ENCODE data around the gene PLTP.

PLTP gene

GRCh38 chr20:45951925-45952834, 40.2 kb upstream of the PLTP start:
- Histone ChIP-seq H3K4me3 (ENCODE audit: low read depth, low read length) (no peak overlapping the region), H3K23ac (ENCODE audit: low read length) (no peak overlapping the region), H3K27me3 (ENCODE audit: insufficient read depth, low read length) (no peaks in the 10 kb centered on the region), H4K8ac (ENCODE audit: low read depth, low read length) (no peak overlapping the region), H2BK12ac (ENCODE audit: low read length) (no peak overlapping the region), H3K27ac (ENCODE audit: low read depth, low read length) (no peak overlapping the region), H3K4ac (ENCODE audit: low read depth, low read length) (no peak overlapping the region), H3K9me3 (ENCODE audit: insufficient read depth, low read depth, low read length) (peaks cover 3% of the 10 kb centered on the region), H4K91ac (ENCODE audit: low read depth, low read length) (no peak overlapping the region), H3K18ac (ENCODE audit: low read length) (no peak overlapping the region), H2BK5ac (ENCODE audit: low read depth, low read length, poor library complexity) (no peak overlapping the region), H3K36me3 (ENCODE audit: control insufficient read depth in 1 of 2, insufficient read depth in 2 of 2, low read length in 2 of 2) (peaks cover 72% of the 10 kb centered on the region in 2 experiments), H3K79me1 (ENCODE audit: low read length) (no peaks in the 10 kb centered on the region), H2AK5ac (ENCODE audit: low read length) (no peak overlapping the region), H3K79me2 (ENCODE audit: control insufficient read depth, insufficient read depth, low read length, poor library complexity) (no peaks in the 10 kb centered on the region), H2AFZ (ENCODE audit: insufficient read depth, low read length, poor library complexity) (no peak overlapping the region), H4K12ac (ENCODE audit: low read depth, low read length) (no peak overlapping the region), H2BK120ac (ENCODE audit: insufficient read depth, low read length, poor library complexity) (no peak overlapping the region), H3K14ac (ENCODE audit: low read length) (no peak overlapping the region), H3K9ac (ENCODE audit: low read length) (no peak overlapping the region), H3K4me1 (ENCODE audit: control insufficient read depth in 1 of 2, insufficient read depth in 2 of 2, low read length in 2 of 2) (no peaks in the 10 kb centered on the region), H3K4me2 (ENCODE audit: low read length) (no peak overlapping the region)
- no CpG with 5 or more reads among the region's 19 CpGs for WGBS (ENCODE audit: extremely low coverage, insufficient coverage, insufficient read length)
- no peak for DNase-seq

GRCh38 chr20:45950330-45950646, 38.3 kb upstream of the PLTP start:
- no peak overlapping the region for H4K12ac ChIP-seq (ENCODE audit: low read depth, low read length)
- peaks cover 87% of the 10 kb centered on the region in 2 experiments for H3K36me3 ChIP-seq (ENCODE audit: control insufficient read depth in 1 of 2, insufficient read depth in 2 of 2, low read length in 2 of 2)
- no peak overlapping the region for H3K18ac ChIP-seq (ENCODE audit: low read length)
- no peaks in the 10 kb centered on the region for H3K27me3 ChIP-seq (ENCODE audit: insufficient read depth, low read length)
- H3K4ac ChIP-seq (ENCODE audit: low read depth, low read length), result no peak overlapping the region
- H4K91ac ChIP-seq (ENCODE audit: low read depth, low read length), result no peak overlapping the region
- peak; percentile 21 to 44 for DNase-seq
- H3K9me3 ChIP-seq (ENCODE audit: insufficient read depth, low read depth, low read length), result peaks cover 3% of the 10 kb centered on the region
- H3K79me2 ChIP-seq (ENCODE audit: control insufficient read depth, insufficient read depth, low read length, poor library complexity), result no peaks in the 10 kb centered on the region
- H2AK5ac ChIP-seq (ENCODE audit: low read length), result no peak overlapping the region
- H3K9ac ChIP-seq (ENCODE audit: low read length), result no peak overlapping the region
- no CpG with 5 or more reads among the region's 9 CpGs for WGBS (ENCODE audit: extremely low coverage, insufficient coverage, insufficient read length)
- H4K8ac ChIP-seq (ENCODE audit: low read depth, low read length), result no peak overlapping the region
- no peak overlapping the region for H2BK12ac ChIP-seq (ENCODE audit: low read length)
- H3K23ac ChIP-seq (ENCODE audit: low read length), result no peak overlapping the region
- no peak overlapping the region for H2AFZ ChIP-seq (ENCODE audit: insufficient read depth, low read length, poor library complexity)
- H2BK5ac ChIP-seq (ENCODE audit: low read depth, low read length, poor library complexity), result no peak overlapping the region
- no peak overlapping the region for H3K27ac ChIP-seq (ENCODE audit: low read depth, low read length)
- no peak overlapping the region for H2BK120ac ChIP-seq (ENCODE audit: insufficient read depth, low read length, poor library complexity)
- no peak overlapping the region for H3K14ac ChIP-seq (ENCODE audit: low read length)
- H3K4me1 ChIP-seq (ENCODE audit: control insufficient read depth in 1 of 2, insufficient read depth in 2 of 2, low read length in 2 of 2), result no peaks in the 10 kb centered on the region
- H3K4me2 ChIP-seq (ENCODE audit: low read length), result no peak overlapping the region
- no peaks in the 10 kb centered on the region for H3K79me1 ChIP-seq (ENCODE audit: low read length)
- no peak overlapping the region for H3K4me3 ChIP-seq (ENCODE audit: low read depth, low read length)

- Histone ChIP-seq H2BK5ac (ENCODE audit: low read depth, low read length, poor library complexity) (no peak overlapping the region), H3K9me3 (ENCODE audit: insufficient read depth, low read depth, low read length) (peaks cover 3% of the 10 kb centered on the region), H2AK5ac (ENCODE audit: low read length) (no peak overlapping the region), H3K18ac (ENCODE audit: low read length) (no peak overlapping the region), H4K8ac (ENCODE audit: low read depth, low read length) (no peak overlapping the region), H2AFZ (ENCODE audit: insufficient read depth, low read length, poor library complexity) (no peak overlapping the region), H4K12ac (ENCODE audit: low read depth, low read length) (no peak overlapping the region), H3K27ac (ENCODE audit: low read depth, low read length) (no peak overlapping the region), H4K91ac (ENCODE audit: low read depth, low read length) (no peak overlapping the region), H3K23ac (ENCODE audit: low read length) (no peak overlapping the region), H3K4ac (ENCODE audit: low read depth, low read length) (no peak overlapping the region), H3K79me1 (ENCODE audit: low read length) (no peaks in the 10 kb centered on the region), H2BK12ac (ENCODE audit: low read length) (no peak overlapping the region), H3K4me3 (ENCODE audit: low read depth, low read length) (no peak overlapping the region), H3K9ac (ENCODE audit: low read length) (no peak overlapping the region), H3K4me2 (ENCODE audit: low read length) (no peak overlapping the region), H3K36me3 (ENCODE audit: control insufficient read depth in 1 of 2, insufficient read depth in 2 of 2, low read length in 2 of 2) (peaks cover 91 to 92% of the 10 kb centered on the region in 2 experiments), H3K79me2 (ENCODE audit: control insufficient read depth, insufficient read depth, low read length, poor library complexity) (no peaks in the 10 kb centered on the region), H3K4me1 (ENCODE audit: control insufficient read depth in 1 of 2, insufficient read depth in 2 of 2, low read length in 2 of 2) (no peaks in the 10 kb centered on the region), H3K14ac (ENCODE audit: low read length) (no peak overlapping the region), H3K27me3 (ENCODE audit: insufficient read depth, low read length) (no peaks in the 10 kb centered on the region), H2BK120ac (ENCODE audit: insufficient read depth, low read length, poor library complexity) (no peak overlapping the region)
- DNase-seq, result no peak
- no CpG with 5 or more reads among the region's 13 CpGs for WGBS (ENCODE audit: extremely low coverage, insufficient coverage, insufficient read length)
Observed at GRCh38 chr20:45949542-45950329, 37.8 kb upstream of the PLTP start.

GRCh38 chr20:45948742-45949541, 37.0 kb upstream of the PLTP start:
- Histone ChIP-seq H2BK5ac (ENCODE audit: low read depth, low read length, poor library complexity) (no peak overlapping the region), H3K23ac (ENCODE audit: low read length) (no peak overlapping the region), H2AFZ (ENCODE audit: insufficient read depth, low read length, poor library complexity) (no peak overlapping the region), H3K9me3 (ENCODE audit: insufficient read depth, low read depth, low read length) (peaks cover 3% of the 10 kb centered on the region), H4K8ac (ENCODE audit: low read depth, low read length) (no peak overlapping the region), H3K4me3 (ENCODE audit: low read depth, low read length) (no peak overlapping the region), H3K79me2 (ENCODE audit: control insufficient read depth, insufficient read depth, low read length, poor library complexity) (no peaks in the 10 kb centered on the region), H3K4me1 (ENCODE audit: control insufficient read depth in 1 of 2, insufficient read depth in 2 of 2, low read length in 2 of 2) (no peaks in the 10 kb centered on the region), H3K9ac (ENCODE audit: low read length) (no peak overlapping the region), H3K79me1 (ENCODE audit: low read length) (no peaks in the 10 kb centered on the region), H3K4me2 (ENCODE audit: low read length) (no peak overlapping the region), H4K91ac (ENCODE audit: low read depth, low read length) (no peak overlapping the region), H2BK12ac (ENCODE audit: low read length) (no peak overlapping the region), H3K14ac (ENCODE audit: low read length) (no peak overlapping the region), H2BK120ac (ENCODE audit: insufficient read depth, low read length, poor library complexity) (no peak overlapping the region), H3K36me3 (ENCODE audit: control insufficient read depth in 1 of 2, insufficient read depth in 2 of 2, low read length in 2 of 2) (peaks cover 91 to 98% of the 10 kb centered on the region in 2 experiments), H3K27me3 (ENCODE audit: insufficient read depth, low read length) (no peaks in the 10 kb centered on the region), H2AK5ac (ENCODE audit: low read length) (no peak overlapping the region), H3K27ac (ENCODE audit: low read depth, low read length) (no peak overlapping the region), H3K4ac (ENCODE audit: low read depth, low read length) (no peak overlapping the region), H3K18ac (ENCODE audit: low read length) (no peak overlapping the region), H4K12ac (ENCODE audit: low read depth, low read length) (no peak overlapping the region)
- no CpG with 5 or more reads among the region's 10 CpGs for WGBS (ENCODE audit: extremely low coverage, insufficient coverage, insufficient read length)
- DNase-seq, result no peak

Data from trophoblast cell (in vitro differentiated cells and primary cell).